ENCODE data around the gene TRAPPC14. TPM values are rescaled to one million over a fixed set of nuclear protein-coding genes. Genes with fewer than 3 reads are reported as not detected.

Gene TRAPPC14
- total RNA-seq, 1 experiment from 2014 or later: 8.1 TPM

Other genes with a start within 250 kb of the TRAPPC14 start
- 19.1 and 19.4 TPM in 2 replicates for gene TRIM4, start 239.2 kb downstream of the TRAPPC14 start, total RNA-seq (2014; rRNA removed; shearing (Covaris generic))
- gene GJC3, start 229.1 kb downstream of the TRAPPC14 start, total RNA-seq (2014; rRNA removed; shearing (Covaris generic)): 0.12 TPM in 1 of 2 replicates, not detected in the other
- 2.1 and 2.2 TPM in 2 replicates for gene AZGP1, start 182.7 kb downstream of the TRAPPC14 start, total RNA-seq (2014; rRNA removed; shearing (Covaris generic))
- 10.2 and 10.7 TPM in 2 replicates for gene ZKSCAN1, start 143.1 kb downstream of the TRAPPC14 start, total RNA-seq (2014; rRNA removed; shearing (Covaris generic))
- gene ZSCAN21, start 108.9 kb downstream of the TRAPPC14 start, total RNA-seq (2014; rRNA removed; shearing (Covaris generic)): 13.5 and 15.4 TPM in 2 replicates
- gene ZNF3, start 77.0 kb downstream of the TRAPPC14 start, total RNA-seq (2014; rRNA removed; shearing (Covaris generic)): 22.6 and 25.1 TPM in 2 replicates
- gene COPS6, start 69.8 kb downstream of the TRAPPC14 start, total RNA-seq (2014; rRNA removed; shearing (Covaris generic)): 63.6 and 83.4 TPM in 2 replicates
- 216 and 221 TPM in 2 replicates for gene MCM7, start 57.3 kb downstream of the TRAPPC14 start, total RNA-seq (2014; rRNA removed; shearing (Covaris generic))
- 22.6 and 36.8 TPM in 2 replicates for gene AP4M1, start 57.1 kb downstream of the TRAPPC14 start, total RNA-seq (2014; rRNA removed; shearing (Covaris generic))
- gene TAF6, start 39.4 kb downstream of the TRAPPC14 start, total RNA-seq (2014; rRNA removed; shearing (Covaris generic)): 66.7 and 80.4 TPM in 2 replicates
- gene CNPY4, start 39.1 kb downstream of the TRAPPC14 start, total RNA-seq (2014; rRNA removed; shearing (Covaris generic)): 32.6 and 34.7 TPM in 2 replicates
- gene MBLAC1, start 31.8 kb downstream of the TRAPPC14 start, total RNA-seq (2014; rRNA removed; shearing (Covaris generic)): 1.6 and 4.8 TPM in 2 replicates
- 221 and 278 TPM in 2 replicates for gene LAMTOR4, start 9.8 kb downstream of the TRAPPC14 start, total RNA-seq (2014; rRNA removed; shearing (Covaris generic))
- 10.0 and 10.2 TPM in 2 replicates for gene GAL3ST4, start 9.9 kb upstream of the TRAPPC14 start, total RNA-seq (2014; rRNA removed; shearing (Covaris generic))
- 2.5 and 5.7 TPM in 2 replicates for gene GPC2, start 18.7 kb upstream of the TRAPPC14 start, total RNA-seq (2014; rRNA removed; shearing (Covaris generic))
- 2.5 and 3.8 TPM in 2 replicates for gene STAG3, start 19.2 kb upstream of the TRAPPC14 start, total RNA-seq (2014; rRNA removed; shearing (Covaris generic))
- gene PVRIG, start 61.2 kb upstream of the TRAPPC14 start, total RNA-seq (2014; rRNA removed; shearing (Covaris generic)): not detected in 2 replicates
- not detected in 2 replicates for gene SPDYE3, start 149.0 kb upstream of the TRAPPC14 start, total RNA-seq (2014; rRNA removed; shearing (Covaris generic))
- gene PILRB, start 199.4 kb upstream of the TRAPPC14 start, total RNA-seq (2014; rRNA removed; shearing (Covaris generic)): 7.7 and 10.1 TPM in 2 replicates
- gene PILRA, start 214.8 kb upstream of the TRAPPC14 start, total RNA-seq (2014; rRNA removed; shearing (Covaris generic)): not detected in 2 replicates

Measured in RPMI7951 (cell line).